Nephron (organoid): Measurements from ENCODE around the gene LMBR1.

ENCODE experiments used
- H3K27ac Mint-ChIP-seq, 3 experiments: 2 replicates each; pipeline ENCODE4 v1.8.0; 2020; ENCODE audit warnings: mixed read lengths in 3 of 3, mild to moderate bottlenecking in 2 of 3, moderate library complexity in 1 of 3
- H3K27me3 Mint-ChIP-seq: 2 replicates; pipeline ENCODE4 v1.8.0; 2021; ENCODE audit warnings: low read depth, mild to moderate bottlenecking, moderate library complexity, mixed read lengths
- H3K36me3 Mint-ChIP-seq: 2 replicates; pipeline ENCODE4 v1.8.0; 2020; ENCODE audit warnings: low read depth, mixed read lengths
- H3K4me1 Mint-ChIP-seq: 2 replicates; pipeline ENCODE4 v1.8.0; 2020; ENCODE audit warnings: mixed read lengths
- H3K4me3 Mint-ChIP-seq, 3 experiments: 2 replicates each; pipeline ENCODE4 v1.8.0; 2020; ENCODE audit warnings: mild to moderate bottlenecking in 3 of 3, mixed read lengths in 3 of 3, moderate library complexity in 2 of 3
- H3K9me3 Mint-ChIP-seq: 2 replicates; pipeline ENCODE4 v1.8.0; 2020; ENCODE audit warnings: mixed read lengths
- TF ChIP-seq, protein P1 (sequence below), 3 experiments: fragments of 200-600 bp; sonication (generic); IDR thresholded peaks; one replicate each; pipeline ENCODE4 v1.5.0; 2021; ENCODE audit warnings: antibody characterized with exemption in 3 of 3; ENCODE audit not compliant: unreplicated experiment in 3 of 3

Gene LMBR1

GRCh38 chr7:156834462-156834861 lies 58.5 kb downstream of the LMBR1 start:
- Mint-ChIP-seq H3K27me3 (no peaks in the 10 kb centered on the region), H3K9me3 (no peaks in the 10 kb centered on the region), H3K4me3 (no peak overlapping the region), H3K4me1 (peaks cover 9% of the 10 kb centered on the region), H3K36me3 (peaks cover 20% of the 10 kb centered on the region), H3K27ac (no peak overlapping the region)
- TF ChIP-seq, protein P1, sequence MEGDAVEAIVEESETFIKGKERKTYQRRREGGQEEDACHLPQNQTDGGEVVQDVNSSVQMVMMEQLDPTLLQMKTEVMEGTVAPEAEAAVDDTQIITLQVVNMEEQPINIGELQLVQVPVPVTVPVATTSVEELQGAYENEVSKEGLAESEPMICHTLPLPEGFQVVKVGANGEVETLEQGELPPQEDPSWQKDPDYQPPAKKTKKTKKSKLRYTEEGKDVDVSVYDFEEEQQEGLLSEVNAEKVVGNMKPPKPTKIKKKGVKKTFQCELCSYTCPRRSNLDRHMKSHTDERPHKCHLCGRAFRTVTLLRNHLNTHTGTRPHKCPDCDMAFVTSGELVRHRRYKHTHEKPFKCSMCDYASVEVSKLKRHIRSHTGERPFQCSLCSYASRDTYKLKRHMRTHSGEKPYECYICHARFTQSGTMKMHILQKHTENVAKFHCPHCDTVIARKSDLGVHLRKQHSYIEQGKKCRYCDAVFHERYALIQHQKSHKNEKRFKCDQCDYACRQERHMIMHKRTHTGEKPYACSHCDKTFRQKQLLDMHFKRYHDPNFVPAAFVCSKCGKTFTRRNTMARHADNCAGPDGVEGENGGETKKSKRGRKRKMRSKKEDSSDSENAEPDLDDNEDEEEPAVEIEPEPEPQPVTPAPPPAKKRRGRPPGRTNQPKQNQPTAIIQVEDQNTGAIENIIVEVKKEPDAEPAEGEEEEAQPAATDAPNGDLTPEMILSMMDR (IDR thresholded peaks at IDR 0.05; ENCODE audit: unreplicated experiment in 3 of 3): no peak

GRCh38 chr7:156833312-156833711 lies 59.7 kb downstream of the LMBR1 start:
- TF ChIP-seq, protein P1 (IDR thresholded peaks at IDR 0.05; ENCODE audit: unreplicated experiment in 3 of 3): no peak

DNA sequence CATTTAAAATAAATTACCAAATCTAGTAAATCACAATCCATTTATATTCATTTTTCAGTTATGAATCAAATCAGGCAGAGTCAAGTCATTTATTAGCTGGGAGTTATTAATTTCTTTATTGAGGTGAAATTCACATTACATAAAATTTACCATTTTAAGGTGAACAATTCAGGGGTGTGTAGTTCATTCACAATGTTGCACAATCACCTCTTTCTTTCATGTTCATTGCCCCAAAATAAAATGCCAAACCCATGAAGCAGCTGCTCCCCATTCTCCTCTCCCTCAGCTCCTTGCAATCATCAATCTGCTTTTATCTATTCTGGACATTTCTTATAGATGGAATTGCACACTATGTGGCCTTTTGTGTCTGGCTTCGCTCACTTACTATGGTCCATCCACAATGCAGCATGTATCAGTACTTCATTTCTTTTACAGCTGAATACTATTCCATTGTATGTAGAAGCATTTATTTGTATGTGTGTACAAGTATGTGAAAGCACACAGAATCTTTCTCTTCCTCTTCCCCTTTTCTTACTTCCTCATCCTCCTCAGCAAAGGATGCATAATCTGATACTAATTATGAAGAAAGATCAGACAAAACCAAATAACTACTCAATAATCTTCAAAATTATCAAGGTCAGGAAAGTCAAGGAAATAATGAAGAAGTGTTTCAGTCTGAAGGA lies 60.6 kb downstream of the LMBR1 start:
- H3K9me3 Mint-ChIP-seq: no peaks in the 10 kb centered on the region
- no peak overlapping the region for H3K4me3 Mint-ChIP-seq
- no peak overlapping the region for H3K27ac Mint-ChIP-seq
- TF ChIP-seq, protein P1 (IDR thresholded peaks at IDR 0.05; ENCODE audit: unreplicated experiment in 3 of 3): no peak
- peaks cover 9% of the 10 kb centered on the region for H3K4me1 Mint-ChIP-seq
- H3K36me3 Mint-ChIP-seq: peaks cover 11% of the 10 kb centered on the region
- no peaks in the 10 kb centered on the region for H3K27me3 Mint-ChIP-seq

More at GRCh38 chr7:156833312-156833711, 59.7 kb downstream of the LMBR1 start:
- no peak overlapping the region for H3K4me3 Mint-ChIP-seq
- H3K27me3 Mint-ChIP-seq: no peaks in the 10 kb centered on the region
- no peak overlapping the region for H3K27ac Mint-ChIP-seq
- peaks cover 9% of the 10 kb centered on the region for H3K4me1 Mint-ChIP-seq
- H3K9me3 Mint-ChIP-seq: no peaks in the 10 kb centered on the region
- H3K36me3 Mint-ChIP-seq: peaks cover 14% of the 10 kb centered on the region

GRCh38 chr7:156829669-156830336 lies 63.2 kb downstream of the LMBR1 start:
- H3K4me1 Mint-ChIP-seq: no peaks in the 10 kb centered on the region

GRCh38 chr7:156827587-156828203 lies 65.3 kb downstream of the LMBR1 start:
- no peaks in the 10 kb centered on the region for H3K4me1 Mint-ChIP-seq
- TF ChIP-seq, protein P1 (IDR thresholded peaks at IDR 0.05; ENCODE audit: unreplicated experiment in 3 of 3): peak; percentile 44 to 59 (median 48)
- H3K4me3 Mint-ChIP-seq: no peak overlapping the region
- no peaks in the 10 kb centered on the region for H3K9me3 Mint-ChIP-seq
- no peaks in the 10 kb centered on the region for H3K27me3 Mint-ChIP-seq
- no peak overlapping the region for H3K27ac Mint-ChIP-seq
- peaks cover 7% of the 10 kb centered on the region for H3K36me3 Mint-ChIP-seq

More at GRCh38 chr7:156829669-156830336, 63.2 kb downstream of the LMBR1 start:
- Mint-ChIP-seq H3K27ac (no peak overlapping the region), H3K36me3 (peaks cover 8% of the 10 kb centered on the region), H3K9me3 (no peaks in the 10 kb centered on the region), H3K27me3 (no peaks in the 10 kb centered on the region), H3K4me3 (no peak overlapping the region)
- TF ChIP-seq, protein P1 (IDR thresholded peaks at IDR 0.05; ENCODE audit: unreplicated experiment in 3 of 3): no peak
